CD8-positive, alpha-beta memory T cell (primary cell): ENCODE results near the gene MRPL24. TPM values are rescaled to one million over a fixed set of nuclear protein-coding genes. Genes with fewer than 3 reads are reported as not detected.
"Not testable (repeated sequence)": the region's sequence is repeated elsewhere in the genome, so short reads cannot be mapped to it uniquely, and the experiment has no call there.

ENCODE experiments used
- CTCF ChIA-PET: fragments of 350-600 bp; sonication (Branson Sonifier 250); formaldehyde crosslinking; loops from one replicate; lab custom pipeline; 2021; ENCODE audit warnings: antibody characterized with exemption; lab: Charles Lee
- POLR2A ChIA-PET: fragments of 350-600 bp; sonication (Branson Sonifier 250); formaldehyde crosslinking; loops from one replicate; lab custom pipeline; 2021; ENCODE audit warnings: antibody characterized with exemption; lab: Charles Lee
- DNase-seq, 5 donors: peaks; one replicate each; pipeline versions ENCODE4 v3.0.0 to v3.0.0-alpha.2; 2020 to 2022; ENCODE audit warnings: mixed read lengths in 1 of 5
- H3K27ac ChIP-seq: one replicate; pipeline ENCODE4 v1.7.0; 2013; ENCODE audit warnings: low read depth, mild to moderate bottlenecking, low read length, moderate library complexity
- H3K27me3 ChIP-seq: 2 replicates; pipeline ENCODE4 v1.7.0; 2013; ENCODE audit warnings: low read length, mild to moderate bottlenecking; ENCODE audit not compliant: insufficient read depth, poor library complexity, severe bottlenecking
- H3K36me3 ChIP-seq: 2 replicates; pipeline ENCODE4 v1.7.0; 2013; ENCODE audit warnings: mild to moderate bottlenecking, low read length, moderate library complexity; ENCODE audit not compliant: insufficient read depth
- H3K4me1 ChIP-seq: 2 replicates; pipeline ENCODE4 v1.7.0; 2013; ENCODE audit warnings: mild to moderate bottlenecking, low read length, moderate library complexity; ENCODE audit not compliant: insufficient read depth
- H3K4me3 ChIP-seq: 2 replicates; pipeline ENCODE4 v1.7.0; 2013; ENCODE audit warnings: mild to moderate bottlenecking, low read length
- H3K9me3 ChIP-seq: 2 replicates; pipeline ENCODE4 v1.7.0; 2013; ENCODE audit warnings: mild to moderate bottlenecking, low read length
- H3K27ac Mint-ChIP-seq, 8 donors: one replicate each; pipeline ENCODE4 v1.8.0; 2020 to 2021; ENCODE audit warnings: mixed read lengths in 8 of 8, mild to moderate bottlenecking in 6 of 8, inconsistent platforms in 3 of 8, moderate library complexity in 3 of 8
- H3K27me3 Mint-ChIP-seq, 2 donors: one replicate each; pipeline ENCODE4 v1.8.0; 2020 to 2021; ENCODE audit warnings: mixed read lengths in 2 of 2, mild to moderate bottlenecking in 1 of 2, moderate library complexity in 1 of 2
- H3K36me3 Mint-ChIP-seq, 3 donors: one replicate each; pipeline ENCODE4 v1.8.0; 2020 to 2021; ENCODE audit warnings: mixed read lengths in 3 of 3, inconsistent platforms in 1 of 3, mild to moderate bottlenecking in 1 of 3
- H3K4me1 Mint-ChIP-seq, 3 donors: one replicate each; pipeline ENCODE4 v1.8.0; 2020 to 2021; ENCODE audit warnings: mixed read lengths in 3 of 3, inconsistent platforms in 1 of 3, mild to moderate bottlenecking in 1 of 3
- H3K4me3 Mint-ChIP-seq, 7 donors: one replicate each; pipeline ENCODE4 v1.8.0; 2020 to 2021; ENCODE audit warnings: mixed read lengths in 7 of 7, mild to moderate bottlenecking in 6 of 7, moderate library complexity in 4 of 7, inconsistent platforms in 2 of 7
- H3K9me3 Mint-ChIP-seq, 5 donors: one replicate each; pipeline ENCODE4 v1.8.0; 2020 to 2022; ENCODE audit warnings: mixed read lengths in 5 of 5, mild to moderate bottlenecking in 3 of 5, moderate library complexity in 2 of 5, inconsistent platforms in 1 of 5
- polyA plus RNA-seq: library from polyadenylated mRNA; unstranded; fragments of 300-500 nt; fragmentation: Illumina TruSeq; gene quantifications from one replicate; pipeline ENCODE4 v1.2.3, GENCODE V29; 2021
- total RNA-seq, 2 experiments: library from RNA; stranded (reverse); gene quantifications; one replicate each; pipeline ENCODE4 v1.2.3, GENCODE V29; 2021

Gene MRPL24
- total and polyA plus RNA-seq, 3 experiments from 2014 or later: 92.2 to 131 (median 122) TPM

DNA sequence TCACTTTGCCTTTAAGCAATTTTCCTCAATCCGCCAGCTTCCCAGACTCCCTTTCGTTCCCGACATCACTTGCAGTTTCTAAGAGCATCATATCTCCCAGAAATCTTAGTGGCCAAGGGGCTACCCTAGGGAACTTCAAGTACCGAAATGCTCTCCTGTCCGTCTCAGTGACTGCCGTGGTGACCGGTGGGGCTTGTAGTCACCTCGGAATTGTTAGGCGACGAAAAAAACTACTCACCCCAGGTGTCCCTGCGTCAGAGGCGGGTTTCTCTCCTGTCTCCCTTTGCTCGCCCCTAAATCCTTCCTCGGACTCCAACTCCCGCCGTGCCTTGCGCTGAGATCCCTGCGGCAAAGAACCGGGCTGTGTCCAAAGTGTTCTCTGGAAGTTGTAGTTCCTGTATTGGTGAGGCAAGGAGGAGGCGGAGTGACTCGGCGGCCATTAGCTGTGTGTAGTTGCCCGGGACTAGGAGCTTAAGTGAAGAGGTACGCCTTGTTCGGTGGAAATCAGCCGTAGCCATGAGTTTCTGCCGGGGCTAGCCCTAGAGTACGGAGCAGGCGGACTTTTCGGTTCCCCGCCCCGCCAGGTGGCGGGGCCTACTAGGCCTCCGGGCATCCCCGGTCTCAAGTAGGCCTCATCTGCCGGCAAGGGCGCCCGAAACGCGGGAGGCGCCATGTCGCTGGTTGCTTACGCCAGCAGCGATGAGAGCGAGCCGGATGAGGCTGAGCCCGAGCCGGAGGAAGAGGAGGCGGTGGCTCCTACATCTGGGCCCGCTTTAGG, 26.4 kb upstream of the MRPL24 start, which contains the start of gene PRCC:
PRCC (plus strand) TSS at position 435 of the 778 bp plus-strand sequence; CDS start at position 672, 237 bp downstream.
- peaks cover 0 to 1% of the 10 kb centered on the region in 2 donors for H3K27me3 Mint-ChIP-seq

DNA sequence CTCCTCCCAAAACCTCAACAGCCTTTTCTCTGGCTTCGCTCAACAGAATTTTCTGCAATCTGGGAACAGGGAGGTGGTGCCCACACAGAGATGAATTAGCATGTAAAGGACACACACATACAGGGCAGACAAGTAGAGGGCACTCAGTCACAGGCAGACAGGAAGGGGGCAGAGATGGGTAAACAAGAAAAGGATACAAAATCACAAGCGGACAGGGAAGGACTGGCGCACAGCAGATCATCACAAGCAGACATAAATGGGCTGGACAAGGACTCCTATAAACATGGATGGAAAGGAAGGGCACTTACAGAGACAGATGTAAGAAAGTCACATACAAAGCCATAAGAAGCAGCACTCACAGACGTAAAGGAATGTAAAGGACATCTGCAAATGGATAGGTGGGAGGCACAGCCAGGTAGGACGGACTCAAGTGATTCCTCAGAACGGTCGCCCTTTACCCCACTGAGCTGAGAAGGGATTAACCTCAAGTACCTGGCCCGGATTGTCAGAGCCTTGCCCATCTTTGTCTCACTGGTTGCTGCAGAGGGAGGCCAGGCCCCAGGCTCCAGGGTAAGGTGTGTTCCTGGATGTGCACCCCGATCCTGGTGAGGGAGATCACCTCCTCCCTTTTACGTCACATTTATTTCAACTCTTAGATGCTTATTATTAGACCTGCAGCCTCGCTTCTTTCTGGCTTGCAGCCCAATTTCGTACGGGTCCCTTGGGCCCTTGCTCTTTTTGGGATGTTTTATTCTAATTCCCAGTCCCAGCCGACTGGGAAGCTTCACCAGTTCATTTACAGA, 25.6 kb upstream of the MRPL24 start:
- H3K4me1 Mint-ChIP-seq: peaks cover 26 to 39% (median 33%) of the 10 kb centered on the region in 3 donors
- ChIA-PET POLR2A (interaction anchor here (2.3 to 3.3 kb wide), 3 partner anchors 15 to 39 kb away, joined by 16 to 42 read pairs (median 28); partner anchors contain the start of genes HDGF, ISG20L2, METTL25B and MRPL24), CTCF (interaction anchor here (1.3 to 10.4 kb wide), 6 partner anchors 10 to 77 kb away, joined by 3 to 92 read pairs (median 8); partner anchors contain the start of genes CRABP2, HDGF, ISG20L2 and METTL25B)
- DNase-seq: no peak
- no peak overlapping the region for H3K4me3 Mint-ChIP-seq
- Histone ChIP-seq H3K27me3 (no peaks in the 10 kb centered on the region), H3K4me3 (peak overlapping the region; percentile 85), H3K27ac (peak overlapping the region; percentile 97), H3K9me3 (no peaks in the 10 kb centered on the region), H3K4me1 (peaks cover 40% of the 10 kb centered on the region), H3K36me3 (peaks cover 12% of the 10 kb centered on the region)
- H3K27ac Mint-ChIP-seq: peak overlapping the region in 1 of 8 donors; percentile 96
- no peaks in the 10 kb centered on the region for H3K9me3 Mint-ChIP-seq
- peaks cover 0 to 1% of the 10 kb centered on the region in 2 donors for H3K27me3 Mint-ChIP-seq
- H3K36me3 Mint-ChIP-seq: peaks cover 4 to 24% (median 4%) of the 10 kb centered on the region in 3 donors

More for the DNA sequence above, 26.4 kb upstream of the MRPL24 start, which contains the start of gene PRCC:
- H3K4me3 Mint-ChIP-seq: no peak within 1 kb of the TSS
- H3K27ac ChIP-seq: peak within 1 kb of the TSS; percentile 97
- CTCF ChIA-PET: interaction anchor here (1.4 to 10.4 kb wide), 6 partner anchors 11 to 78 kb away, joined by 3 to 92 read pairs (median 8); partner anchors contain the start of genes HDGF, ISG20L2, METTL25B and MRPL24
- H3K36me3 Mint-ChIP-seq: peaks cover 4 to 27% (median 4%) of the 10 kb centered on the region in 3 donors
- H3K9me3 Mint-ChIP-seq: no peaks in the 10 kb centered on the region
- POLR2A ChIA-PET: interaction anchor here (0.7 to 3.3 kb wide), 4 partner anchors 15 to 159 kb away, joined by 3 to 42 read pairs (median 22); partner anchors contain the start of genes HDGF, ISG20L2, METTL25B and MRPL24
- peak; percentile 93 to 99 (median 99) for DNase-seq
- H3K4me1 ChIP-seq: peaks cover 42% of the 10 kb centered on the region
- peaks cover 12% of the 10 kb centered on the region for H3K36me3 ChIP-seq
- no peaks in the 10 kb centered on the region for H3K27me3 ChIP-seq
- peak within 1 kb of the TSS; percentile 85 for H3K4me3 ChIP-seq
- peaks cover 28 to 46% (median 37%) of the 10 kb centered on the region in 3 donors for H3K4me1 Mint-ChIP-seq
- H3K27ac Mint-ChIP-seq: peak within 1 kb of the TSS in 2 of 8 donors; percentile 85 to 96
- no peaks in the 10 kb centered on the region for H3K9me3 ChIP-seq

DNA sequence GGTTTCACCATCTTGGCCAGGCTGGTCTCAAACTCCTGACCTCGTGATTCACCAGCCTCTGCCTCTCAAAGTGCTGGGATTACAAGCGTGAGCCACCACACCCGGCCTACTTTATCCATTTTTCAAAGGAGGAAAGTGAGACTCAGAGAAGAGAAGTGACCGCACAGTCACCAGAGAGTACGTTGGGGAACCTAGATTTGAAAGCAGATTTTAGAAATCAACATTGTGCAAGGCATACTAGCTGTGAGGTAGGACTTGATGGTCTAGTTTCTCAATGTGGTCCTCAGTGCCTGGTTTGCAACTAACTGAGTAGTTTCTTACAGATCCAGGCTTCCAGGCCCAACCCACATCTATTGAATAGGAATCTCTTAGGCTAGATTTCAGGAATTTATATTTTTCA, 24.8 kb upstream of the MRPL24 start:
- Histone ChIP-seq H3K9me3 (no peaks in the 10 kb centered on the region), H3K4me3 (no peak overlapping the region), H3K27ac (peak overlapping the region; percentile 10), H3K27me3 (no peaks in the 10 kb centered on the region), H3K4me1 (peaks cover 32% of the 10 kb centered on the region), H3K36me3 (peaks cover 4% of the 10 kb centered on the region)
- CTCF ChIA-PET: interaction anchor here (1.3 to 10.4 kb wide), 4 partner anchors 14 to 60 kb away, joined by 3 to 92 read pairs (median 12); partner anchors contain the start of genes CRABP2, HDGF, ISG20L2 and METTL25B
- H3K27ac Mint-ChIP-seq: peak overlapping the region in 1 of 8 donors; percentile 96
- DNase-seq: no peak
- H3K4me3 Mint-ChIP-seq: no peak overlapping the region
- H3K27me3 Mint-ChIP-seq: no peaks in the 10 kb centered on the region
- H3K36me3 Mint-ChIP-seq: peaks cover 0 to 16% (median 0%) of the 10 kb centered on the region in 3 donors
- H3K4me1 Mint-ChIP-seq: peaks cover 19 to 31% (median 25%) of the 10 kb centered on the region in 3 donors
- POLR2A ChIA-PET: interaction anchor here (2.3 to 3.3 kb wide), 3 partner anchors 14 to 38 kb away, joined by 16 to 42 read pairs (median 28); partner anchors contain the start of genes HDGF, ISG20L2, METTL25B and MRPL24
- H3K9me3 Mint-ChIP-seq: no peaks in the 10 kb centered on the region

DNA sequence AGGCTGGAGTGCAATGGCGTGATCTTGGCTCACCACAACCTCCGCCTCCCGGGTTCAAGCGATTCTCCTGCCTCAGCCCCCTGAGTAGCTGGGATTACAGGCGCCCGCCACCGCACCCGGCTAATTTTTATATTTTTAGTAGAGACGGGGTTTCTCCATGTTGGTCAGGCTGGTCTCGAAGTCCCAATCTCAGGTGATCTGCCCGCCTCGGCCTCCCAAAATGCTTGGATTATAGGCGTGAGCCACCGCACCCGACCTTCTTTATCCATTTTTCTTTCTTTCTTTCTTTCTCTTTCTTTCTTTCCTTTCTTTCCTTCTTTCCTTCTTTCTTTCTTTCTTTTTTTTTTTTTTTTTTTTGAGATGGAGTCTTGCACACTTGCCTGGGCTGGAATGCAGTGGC, 24.2 kb upstream of the MRPL24 start:
- H3K9me3 Mint-ChIP-seq, H3K4me3 ChIP-seq, H3K4me3 Mint-ChIP-seq, DNase-seq, H3K27me3 Mint-ChIP-seq, H3K27ac Mint-ChIP-seq, H3K36me3 ChIP-seq, H3K27ac ChIP-seq, H3K9me3 ChIP-seq, H3K27me3 ChIP-seq: not testable (repeated sequence)
- ChIA-PET POLR2A (interaction anchor here (3.3 kb wide), 1 partner anchor 38 kb away, joined by 28 read pairs; the partner anchor contains the start of genes ISG20L2 and METTL25B), CTCF (interaction anchor here (1.3 to 10.4 kb wide), 2 partner anchors 38 to 59 kb away, joined by 3 to 92 read pairs; partner anchors contain the start of genes CRABP2, ISG20L2 and METTL25B)
- H3K36me3 Mint-ChIP-seq: peaks cover 0 to 12% (median 0%) of the 10 kb centered on the region in 3 donors
- peaks cover 27% of the 10 kb centered on the region for H3K4me1 ChIP-seq
- peaks cover 17 to 26% (median 19%) of the 10 kb centered on the region in 3 donors for H3K4me1 Mint-ChIP-seq

- no peak for DNase-seq
- Histone ChIP-seq H3K4me1 (no peaks in the 10 kb centered on the region), H3K9me3 (no peaks in the 10 kb centered on the region), H3K27me3 (no peaks in the 10 kb centered on the region), H3K36me3 (no peaks in the 10 kb centered on the region), H3K27ac (no peak overlapping the region), H3K4me3 (no peak overlapping the region)
- H3K27ac Mint-ChIP-seq: no peak overlapping the region
- no peaks in the 10 kb centered on the region for H3K27me3 Mint-ChIP-seq
- H3K4me3 Mint-ChIP-seq: no peak overlapping the region
- no peaks in the 10 kb centered on the region for H3K9me3 Mint-ChIP-seq
- no peaks in the 10 kb centered on the region for H3K36me3 Mint-ChIP-seq
- ChIA-PET POLR2A (no interaction called here), CTCF (interaction anchor here (1.0 kb wide), 1 partner anchor 13 kb away, joined by 3 read pairs; no protein-coding TSS in a partner anchor)
- peaks cover 0 to 3% (median 0%) of the 10 kb centered on the region in 3 donors for H3K4me1 Mint-ChIP-seq
These were observed 19.9 kb upstream of the MRPL24 start for GRCh38 chr1:156760796-156761104.

- Mint-ChIP-seq H3K27me3 (no peaks in the 10 kb centered on the region), H3K4me1 (peaks cover 1 to 5% (median 3%) of the 10 kb centered on the region in 3 donors), H3K36me3 (no peaks in the 10 kb centered on the region), H3K27ac (peak overlapping the region in 1 of 8 donors; percentile 87), H3K9me3 (no peaks in the 10 kb centered on the region), H3K4me3 (no peak overlapping the region)
- POLR2A ChIA-PET: no interaction called here
- no peak for DNase-seq
- Histone ChIP-seq H3K36me3 (no peaks in the 10 kb centered on the region), H3K4me1 (no peaks in the 10 kb centered on the region), H3K4me3 (no peak overlapping the region), H3K9me3 (no peaks in the 10 kb centered on the region), H3K27me3 (no peaks in the 10 kb centered on the region), H3K27ac (no peak overlapping the region)
- CTCF ChIA-PET: interaction anchor here (1.0 kb wide), 1 partner anchor 13 kb away, joined by 3 read pairs; no protein-coding TSS in a partner anchor
These were observed 19.4 kb upstream of the MRPL24 start for GRCh38 chr1:156760092-156760795.
